Measurements from ENCODE around the gene APBB3. TPM values are rescaled to one million over a fixed set of nuclear protein-coding genes. Genes with fewer than 3 reads are reported as not detected.
"Not testable (repeated sequence)": the region's sequence is repeated elsewhere in the genome, so short reads cannot be mapped to it uniquely, and the experiment has no call there.

The APBB3 gene
- total RNA-seq, 3 donors from 2014 or later (not counting 1 experiment from before 2014, with no cell fraction given) = 44.0 to 44.9 (median 44.4) TPM

DNA sequence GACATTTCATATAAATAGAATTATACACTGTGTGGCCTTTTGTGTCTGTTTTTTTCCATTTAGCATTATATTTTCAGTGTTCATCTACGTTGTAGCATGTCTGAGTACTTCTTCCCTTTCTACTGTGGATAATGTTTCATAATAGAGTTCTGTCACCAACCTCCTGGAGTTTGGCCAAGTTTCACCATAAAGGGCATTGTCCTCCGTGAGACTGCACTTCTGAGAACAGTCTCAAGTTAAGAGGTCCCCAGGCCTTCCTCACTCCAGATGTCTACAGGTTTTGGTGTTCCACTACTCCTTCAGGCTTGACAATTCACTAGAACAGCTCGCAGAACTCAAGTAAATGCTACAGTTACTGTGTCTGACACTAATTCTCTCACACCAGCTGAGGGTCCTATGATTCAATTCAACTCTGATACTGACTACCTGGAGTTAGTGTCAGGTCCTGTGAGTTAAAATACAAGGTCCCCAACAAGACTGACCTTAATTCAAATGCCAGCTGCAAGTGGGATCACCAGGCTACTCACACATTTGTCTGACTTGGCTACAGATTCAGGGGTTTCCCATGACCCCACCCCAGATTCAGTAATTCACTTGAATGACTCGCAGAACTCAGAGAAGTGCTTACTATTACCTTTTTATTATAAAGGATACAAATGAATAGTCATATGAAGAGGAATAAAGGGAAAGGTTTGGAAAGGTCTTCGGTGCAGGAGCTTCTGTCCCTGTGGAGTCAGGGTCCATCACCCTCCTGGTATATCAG lies 31.3 kb upstream of the APBB3 start:
- 49% methylated on average over 4 of the region's 5 CpGs for WGBS (ENCODE audit: insufficient coverage)
- no peaks in the 10 kb centered on the region for H3K9me3 ChIP-seq (ENCODE audit: control insufficient read depth, insufficient read depth, low read length)
- Mint-ChIP-seq H3K27me3 (ENCODE audit: low read depth in 2 of 2) (peaks cover 0 to 2% of the 10 kb centered on the region in 2 donors), H3K4me3 (no peak overlapping the region), H3K9me3 (no peaks in the 10 kb centered on the region), H3K27ac (no peak overlapping the region), H3K36me3 (no peaks in the 10 kb centered on the region), H3K4me1 (no peaks in the 10 kb centered on the region)
- intact Hi-C loops (cut with micrococcal nuclease) = no loop called here
- ATAC-seq = peak in 1 of 3 donors; percentile 56
- no peak overlapping the region for H3K4me3 ChIP-seq (ENCODE audit: low read length)
- TF ChIP-seq, protein P1, sequence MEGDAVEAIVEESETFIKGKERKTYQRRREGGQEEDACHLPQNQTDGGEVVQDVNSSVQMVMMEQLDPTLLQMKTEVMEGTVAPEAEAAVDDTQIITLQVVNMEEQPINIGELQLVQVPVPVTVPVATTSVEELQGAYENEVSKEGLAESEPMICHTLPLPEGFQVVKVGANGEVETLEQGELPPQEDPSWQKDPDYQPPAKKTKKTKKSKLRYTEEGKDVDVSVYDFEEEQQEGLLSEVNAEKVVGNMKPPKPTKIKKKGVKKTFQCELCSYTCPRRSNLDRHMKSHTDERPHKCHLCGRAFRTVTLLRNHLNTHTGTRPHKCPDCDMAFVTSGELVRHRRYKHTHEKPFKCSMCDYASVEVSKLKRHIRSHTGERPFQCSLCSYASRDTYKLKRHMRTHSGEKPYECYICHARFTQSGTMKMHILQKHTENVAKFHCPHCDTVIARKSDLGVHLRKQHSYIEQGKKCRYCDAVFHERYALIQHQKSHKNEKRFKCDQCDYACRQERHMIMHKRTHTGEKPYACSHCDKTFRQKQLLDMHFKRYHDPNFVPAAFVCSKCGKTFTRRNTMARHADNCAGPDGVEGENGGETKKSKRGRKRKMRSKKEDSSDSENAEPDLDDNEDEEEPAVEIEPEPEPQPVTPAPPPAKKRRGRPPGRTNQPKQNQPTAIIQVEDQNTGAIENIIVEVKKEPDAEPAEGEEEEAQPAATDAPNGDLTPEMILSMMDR (IDR thresholded peaks at IDR 0.05) = no peak
- H3K4me1 ChIP-seq (ENCODE audit: control insufficient read depth, insufficient read depth, low read length) = peaks cover 7% of the 10 kb centered on the region
- DNase-seq = no peak
- H3K27ac ChIP-seq (ENCODE audit: low read length) = peak overlapping the region; percentile 2
- H3K36me3 ChIP-seq (ENCODE audit: control insufficient read depth, insufficient read depth, low read length) = no peaks in the 10 kb centered on the region
- no peaks in the 10 kb centered on the region for H3K27me3 ChIP-seq (ENCODE audit: control insufficient read depth, insufficient read depth, low read length)

DNA sequence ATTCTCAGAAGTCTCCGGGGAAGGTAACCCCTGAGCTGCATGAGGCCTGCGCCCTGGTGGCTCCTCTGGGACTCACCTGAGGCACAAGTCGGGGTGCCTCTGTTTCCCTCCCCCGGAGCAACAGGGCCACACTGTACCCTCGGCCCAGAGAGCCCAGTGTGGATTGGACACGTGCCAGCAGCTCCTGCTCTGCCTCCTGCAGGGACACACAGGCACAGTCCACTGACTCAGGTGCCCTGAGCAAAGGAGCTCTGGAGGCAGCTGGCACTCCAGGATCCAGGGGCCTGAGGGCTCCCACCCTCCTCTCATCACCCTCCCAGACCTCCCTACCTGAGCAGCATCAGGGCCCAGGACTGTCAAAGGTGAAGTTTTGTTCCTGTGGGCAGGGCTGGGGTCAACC lies 29.8 kb upstream of the APBB3 start:
- no peaks in the 10 kb centered on the region for H3K36me3 ChIP-seq (ENCODE audit: control insufficient read depth, insufficient read depth, low read length)
- Mint-ChIP-seq H3K27ac (no peak overlapping the region), H3K27me3 (ENCODE audit: low read depth in 2 of 2) (peaks cover 0 to 2% of the 10 kb centered on the region in 2 donors), H3K4me1 (no peaks in the 10 kb centered on the region), H3K4me3 (no peak overlapping the region), H3K36me3 (no peaks in the 10 kb centered on the region), H3K9me3 (no peaks in the 10 kb centered on the region)
- H3K27ac ChIP-seq (ENCODE audit: low read length) = no peak overlapping the region
- ATAC-seq (no peak), DNase-seq (no peak)
- TF ChIP-seq, protein P1 (IDR thresholded peaks at IDR 0.05) = no peak
- 80% methylated on average over 6 of the region's 6 CpGs for WGBS (ENCODE audit: insufficient coverage)
- no peaks in the 10 kb centered on the region for H3K9me3 ChIP-seq (ENCODE audit: control insufficient read depth, insufficient read depth, low read length)
- H3K27me3 ChIP-seq (ENCODE audit: control insufficient read depth, insufficient read depth, low read length) = no peaks in the 10 kb centered on the region
- intact Hi-C loops (cut with micrococcal nuclease) = no loop called here
- peaks cover 7% of the 10 kb centered on the region for H3K4me1 ChIP-seq (ENCODE audit: control insufficient read depth, insufficient read depth, low read length)
- no peak overlapping the region for H3K4me3 ChIP-seq (ENCODE audit: low read length)

DNA sequence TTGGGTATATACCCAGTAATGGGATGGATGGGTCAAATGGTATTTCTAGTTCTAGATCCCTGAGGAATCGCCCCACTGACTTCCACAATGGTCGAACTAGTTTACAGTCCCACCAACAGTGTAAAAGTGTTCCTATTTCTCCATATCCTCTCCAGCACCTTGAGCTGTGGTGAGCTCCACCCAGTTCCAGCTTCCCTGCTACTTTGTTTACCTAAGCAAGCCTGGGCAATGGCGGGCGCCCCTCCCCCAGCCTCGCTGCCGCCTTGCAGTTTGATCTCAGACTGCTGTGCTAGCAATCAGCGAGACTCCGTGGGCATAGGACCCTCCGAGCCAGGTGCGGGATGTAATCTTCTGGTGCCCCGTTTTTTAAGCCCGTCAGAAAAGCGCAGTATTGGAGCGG lies 28.7 kb upstream of the APBB3 start:
- ATAC-seq; H3K36me3 Mint-ChIP-seq; H3K4me1 Mint-ChIP-seq; H3K27ac ChIP-seq (ENCODE audit: low read length); intact Hi-C loops (cut with micrococcal nuclease); H3K9me3 ChIP-seq (ENCODE audit: control insufficient read depth, insufficient read depth, low read length); H3K9me3 Mint-ChIP-seq; DNase-seq; H3K27ac Mint-ChIP-seq; H3K4me3 Mint-ChIP-seq; H3K4me3 ChIP-seq (ENCODE audit: low read length); H3K36me3 ChIP-seq (ENCODE audit: control insufficient read depth, insufficient read depth, low read length); H3K4me1 ChIP-seq (ENCODE audit: control insufficient read depth, insufficient read depth, low read length); H3K27me3 ChIP-seq (ENCODE audit: control insufficient read depth, insufficient read depth, low read length); H3K27me3 Mint-ChIP-seq (ENCODE audit: low read depth in 2 of 2): not testable (repeated sequence)
- 69% methylated on average over 13 of the region's 14 CpGs for WGBS (ENCODE audit: insufficient coverage)

DNA sequence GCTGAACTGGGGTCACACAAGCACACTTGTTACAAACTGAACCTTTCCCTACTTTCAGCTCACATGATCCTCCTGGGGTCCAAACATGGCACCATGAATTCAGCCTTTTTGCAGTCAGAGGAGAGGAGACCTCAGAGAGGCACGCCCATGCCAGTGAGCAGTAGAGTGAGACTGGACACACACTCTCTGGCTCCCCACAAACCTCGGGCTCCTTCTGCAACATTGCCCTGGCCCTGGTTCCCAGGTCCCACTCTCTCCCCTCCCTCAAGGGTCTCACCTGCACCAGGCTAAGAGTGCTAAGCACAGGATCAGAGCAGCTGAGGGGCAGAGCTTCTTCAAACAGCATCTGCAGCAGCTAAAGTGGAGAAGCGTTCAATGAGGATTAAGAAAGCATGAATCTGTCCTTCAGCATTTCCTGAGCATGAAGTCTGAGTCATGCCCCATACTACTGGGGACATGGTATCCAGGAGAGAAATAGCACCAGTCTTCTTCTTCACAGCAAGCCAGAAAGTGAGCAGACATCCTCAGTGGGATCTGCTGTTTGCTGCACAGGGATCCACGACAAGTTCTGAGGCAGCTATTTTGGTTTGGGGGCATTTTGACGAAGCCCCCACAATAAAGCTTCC lies 27.5 kb upstream of the APBB3 start:
- no peaks in the 10 kb centered on the region for H3K36me3 ChIP-seq (ENCODE audit: control insufficient read depth, insufficient read depth, low read length)
- DNase-seq = no peak
- no peaks in the 10 kb centered on the region for H3K9me3 ChIP-seq (ENCODE audit: control insufficient read depth, insufficient read depth, low read length)
- 77% methylated on average over 5 of the region's 5 CpGs for WGBS (ENCODE audit: insufficient coverage)
- no peak overlapping the region for H3K4me3 ChIP-seq (ENCODE audit: low read length)
- Mint-ChIP-seq H3K27ac (no peak overlapping the region), H3K4me3 (no peak overlapping the region), H3K4me1 (no peaks in the 10 kb centered on the region), H3K36me3 (no peaks in the 10 kb centered on the region), H3K9me3 (no peaks in the 10 kb centered on the region), H3K27me3 (ENCODE audit: low read depth in 2 of 2) (peaks cover 2 to 4% of the 10 kb centered on the region in 2 donors)
- no peaks in the 10 kb centered on the region for H3K27me3 ChIP-seq (ENCODE audit: control insufficient read depth, insufficient read depth, low read length)
- peaks cover 7% of the 10 kb centered on the region for H3K4me1 ChIP-seq (ENCODE audit: control insufficient read depth, insufficient read depth, low read length)
- intact Hi-C loops (cut with micrococcal nuclease) = no loop called here
- no peak for ATAC-seq
- TF ChIP-seq, protein P1 (IDR thresholded peaks at IDR 0.05) = no peak
- H3K27ac ChIP-seq (ENCODE audit: low read length) = no peak overlapping the region
